ENCODE data around the gene TMEM254. TPM values are rescaled to one million over a fixed set of nuclear protein-coding genes. Genes with fewer than 3 reads are reported as not detected.
"Not testable (repeated sequence)": the region's sequence is repeated elsewhere in the genome, so short reads cannot be mapped to it uniquely, and the experiment has no call there.

TMEM254 gene
- total and polyA plus RNA-seq, 2 donors from 2014 or later = 21.1 to 29.5 TPM

DNA sequence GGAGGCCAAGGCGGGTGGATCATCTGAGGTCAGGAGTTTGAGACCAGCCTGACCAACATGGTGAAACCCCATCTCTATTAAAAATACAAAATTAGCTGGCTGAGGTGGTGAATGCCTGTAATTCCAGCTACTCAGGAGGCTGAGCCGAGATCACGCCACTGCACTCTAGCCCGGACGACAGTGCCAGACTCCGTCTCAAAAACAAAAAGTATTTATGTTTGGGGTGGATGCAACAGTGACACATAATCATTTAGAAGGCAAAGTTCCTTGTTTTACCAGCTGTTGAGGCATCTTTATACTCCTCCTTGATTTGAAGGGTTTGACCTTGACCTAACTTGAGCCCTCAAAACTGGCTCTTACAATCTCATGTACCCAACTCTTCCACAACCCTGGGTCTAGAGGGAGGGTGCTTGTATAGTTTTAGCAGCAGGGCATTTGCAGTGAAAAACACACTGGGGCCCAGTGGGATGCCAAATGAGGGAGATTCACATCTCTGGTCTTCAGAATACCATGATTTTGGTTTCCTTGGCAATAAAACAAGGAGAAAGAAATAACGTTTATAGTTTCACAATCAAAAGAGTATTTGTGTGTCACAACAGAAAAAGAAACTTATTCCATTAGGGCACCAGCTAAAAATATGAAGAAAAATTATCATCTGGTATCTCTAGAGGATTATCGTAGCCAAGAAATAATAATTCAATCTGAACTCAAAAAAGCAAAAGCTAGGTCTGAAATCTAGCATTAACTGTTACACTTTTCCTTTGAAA lies 14.2 kb upstream of the TMEM254 start:
- FAIRE-seq = no peak
- no peak overlapping the region for H3K9ac ChIP-seq (ENCODE audit: low read length in 3 of 3)
- intact Hi-C loops (cut with DNase I) = no loop called here
- TF ChIP-seq, protein P1, sequence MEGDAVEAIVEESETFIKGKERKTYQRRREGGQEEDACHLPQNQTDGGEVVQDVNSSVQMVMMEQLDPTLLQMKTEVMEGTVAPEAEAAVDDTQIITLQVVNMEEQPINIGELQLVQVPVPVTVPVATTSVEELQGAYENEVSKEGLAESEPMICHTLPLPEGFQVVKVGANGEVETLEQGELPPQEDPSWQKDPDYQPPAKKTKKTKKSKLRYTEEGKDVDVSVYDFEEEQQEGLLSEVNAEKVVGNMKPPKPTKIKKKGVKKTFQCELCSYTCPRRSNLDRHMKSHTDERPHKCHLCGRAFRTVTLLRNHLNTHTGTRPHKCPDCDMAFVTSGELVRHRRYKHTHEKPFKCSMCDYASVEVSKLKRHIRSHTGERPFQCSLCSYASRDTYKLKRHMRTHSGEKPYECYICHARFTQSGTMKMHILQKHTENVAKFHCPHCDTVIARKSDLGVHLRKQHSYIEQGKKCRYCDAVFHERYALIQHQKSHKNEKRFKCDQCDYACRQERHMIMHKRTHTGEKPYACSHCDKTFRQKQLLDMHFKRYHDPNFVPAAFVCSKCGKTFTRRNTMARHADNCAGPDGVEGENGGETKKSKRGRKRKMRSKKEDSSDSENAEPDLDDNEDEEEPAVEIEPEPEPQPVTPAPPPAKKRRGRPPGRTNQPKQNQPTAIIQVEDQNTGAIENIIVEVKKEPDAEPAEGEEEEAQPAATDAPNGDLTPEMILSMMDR (IDR thresholded peaks at IDR 0.05; ENCODE audit: borderline replicate concordance, extremely low read depth, insufficient read depth) = no peak
- no peak overlapping the region for H3K27ac ChIP-seq (ENCODE audit: low read depth in 2 of 2, low read length in 2 of 2)
- no peak for DNase-seq
- no peaks in the 10 kb centered on the region for H3K36me3 ChIP-seq (ENCODE audit: control insufficient read depth in 2 of 3, insufficient read depth in 3 of 3, low read length in 3 of 3)
- no peaks in the 10 kb centered on the region for H3K9me3 ChIP-seq (ENCODE audit: control insufficient read depth in 2 of 3, insufficient read depth in 1 of 3, low read length in 3 of 3)
- no peaks in the 10 kb centered on the region for H3K27me3 ChIP-seq (ENCODE audit: control insufficient read depth, insufficient read depth, low read length)
- no peaks in the 10 kb centered on the region for H3K4me1 ChIP-seq (ENCODE audit: control insufficient read depth in 2 of 3, insufficient read depth in 2 of 3, low read depth in 1 of 3, low read length in 3 of 3)
- H3K4me3 ChIP-seq (ENCODE audit: low read length in 3 of 3) = no peak overlapping the region

DNA sequence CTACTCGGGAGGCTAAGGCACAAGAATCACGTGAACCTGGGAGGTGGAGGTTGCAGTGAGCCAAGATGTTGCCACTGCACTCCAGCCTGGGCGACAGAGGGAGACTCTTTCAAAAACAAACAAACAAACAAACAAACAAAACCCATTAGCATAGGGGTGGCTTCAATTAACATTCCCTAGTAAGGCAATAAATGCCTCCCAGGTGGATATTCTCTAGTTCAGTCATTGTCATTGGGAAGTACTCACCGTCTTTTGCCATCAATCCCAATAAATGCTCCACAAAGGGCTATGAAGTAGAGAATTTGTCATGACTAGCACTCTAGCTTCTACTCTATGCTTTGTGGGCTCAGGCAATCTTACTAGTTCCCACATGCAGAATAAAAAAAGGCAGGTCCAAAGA lies 11.7 kb upstream of the TMEM254 start:
- no peaks in the 10 kb centered on the region for H3K27me3 ChIP-seq (ENCODE audit: control insufficient read depth, insufficient read depth, low read length)
- no peak overlapping the region for H3K9ac ChIP-seq (ENCODE audit: low read length in 3 of 3)
- intact Hi-C loops (cut with DNase I) = no loop called here
- TF ChIP-seq, protein P1 (IDR thresholded peaks at IDR 0.05; ENCODE audit: borderline replicate concordance, extremely low read depth, insufficient read depth) = no peak
- no peaks in the 10 kb centered on the region for H3K9me3 ChIP-seq (ENCODE audit: control insufficient read depth in 2 of 3, insufficient read depth in 1 of 3, low read length in 3 of 3)
- DNase-seq (no peak), FAIRE-seq (no peak)
- H3K4me1 ChIP-seq (ENCODE audit: control insufficient read depth in 2 of 3, insufficient read depth in 2 of 3, low read depth in 1 of 3, low read length in 3 of 3) = no peaks in the 10 kb centered on the region
- no peaks in the 10 kb centered on the region for H3K36me3 ChIP-seq (ENCODE audit: control insufficient read depth in 2 of 3, insufficient read depth in 3 of 3, low read length in 3 of 3)
- H3K4me3 ChIP-seq (ENCODE audit: low read length in 3 of 3) = no peak overlapping the region
- H3K27ac ChIP-seq (ENCODE audit: low read depth in 2 of 2, low read length in 2 of 2) = no peak overlapping the region

DNA sequence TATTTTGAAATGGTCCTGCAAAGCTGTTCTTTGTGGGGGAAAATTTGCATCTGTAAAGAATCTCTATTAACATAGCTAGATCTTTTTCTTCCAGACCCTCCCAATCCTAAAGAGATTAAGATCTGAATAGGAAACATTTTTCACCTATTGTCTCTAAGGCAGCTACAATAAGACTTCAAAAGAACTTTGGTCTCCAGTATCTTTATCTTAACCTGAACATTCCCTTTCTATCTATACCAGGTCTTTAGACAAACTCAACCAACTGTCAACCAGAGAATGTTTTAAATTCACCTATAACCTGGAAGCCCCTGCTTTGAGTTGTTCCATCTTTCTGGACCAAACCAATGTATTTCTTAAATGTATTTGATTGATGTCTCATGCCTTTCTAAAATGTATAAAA lies 10.6 kb upstream of the TMEM254 start:
- H3K4me1 ChIP-seq (ENCODE audit: control insufficient read depth in 2 of 3, insufficient read depth in 2 of 3, low read depth in 1 of 3, low read length in 3 of 3); H3K36me3 ChIP-seq (ENCODE audit: control insufficient read depth in 2 of 3, insufficient read depth in 3 of 3, low read length in 3 of 3); H3K27ac ChIP-seq (ENCODE audit: low read depth in 2 of 2, low read length in 2 of 2); H3K9ac ChIP-seq (ENCODE audit: low read length in 3 of 3); H3K27me3 ChIP-seq (ENCODE audit: control insufficient read depth, insufficient read depth, low read length); H3K9me3 ChIP-seq (ENCODE audit: control insufficient read depth in 2 of 3, insufficient read depth in 1 of 3, low read length in 3 of 3); FAIRE-seq; DNase-seq; intact Hi-C loops (cut with DNase I); H3K4me3 ChIP-seq (ENCODE audit: low read length in 3 of 3): not testable (repeated sequence)

DNA sequence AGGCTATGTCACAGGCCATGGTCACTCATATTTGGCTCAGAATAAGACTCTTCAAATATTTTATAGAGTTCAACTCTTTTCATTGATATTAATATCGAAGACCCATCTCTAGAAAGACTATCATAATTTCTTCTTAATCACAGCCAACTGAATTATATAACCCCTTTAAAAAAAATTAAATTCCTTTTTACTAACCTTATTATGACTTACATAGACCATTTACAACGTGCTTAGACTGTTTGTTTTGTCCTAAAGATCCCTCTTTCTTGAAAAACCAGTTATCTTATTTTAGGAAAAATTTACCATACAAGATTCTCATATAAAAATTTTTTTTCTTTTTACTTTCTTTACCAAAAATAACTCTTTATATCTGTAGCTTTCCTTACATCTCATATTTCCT lies 10.2 kb upstream of the TMEM254 start:
- intact Hi-C loops (cut with DNase I) = no loop called here
- H3K27me3 ChIP-seq (ENCODE audit: control insufficient read depth, insufficient read depth, low read length) = no peaks in the 10 kb centered on the region
- no peaks in the 10 kb centered on the region for H3K4me1 ChIP-seq (ENCODE audit: control insufficient read depth in 2 of 3, insufficient read depth in 2 of 3, low read depth in 1 of 3, low read length in 3 of 3)
- DNase-seq (no peak), FAIRE-seq (no peak)
- H3K9ac ChIP-seq (ENCODE audit: low read length in 3 of 3) = no peak overlapping the region
- TF ChIP-seq, protein P1 (IDR thresholded peaks at IDR 0.05; ENCODE audit: borderline replicate concordance, extremely low read depth, insufficient read depth) = no peak
- no peaks in the 10 kb centered on the region for H3K36me3 ChIP-seq (ENCODE audit: control insufficient read depth in 2 of 3, insufficient read depth in 3 of 3, low read length in 3 of 3)
- no peaks in the 10 kb centered on the region for H3K9me3 ChIP-seq (ENCODE audit: control insufficient read depth in 2 of 3, insufficient read depth in 1 of 3, low read length in 3 of 3)
- no peak overlapping the region for H3K4me3 ChIP-seq (ENCODE audit: low read length in 3 of 3)
- H3K27ac ChIP-seq (ENCODE audit: low read depth in 2 of 2, low read length in 2 of 2) = no peak overlapping the region
